Measurements from ENCODE around the gene WDFY3.
"Not testable (repeated sequence)": the region's sequence is repeated elsewhere in the genome, so short reads cannot be mapped to it uniquely, and the experiment has no call there.

Gene WDFY3

GRCh38 chr4:84847978-84848377 lies 118.5 kb downstream of the WDFY3 start:
- TF ChIP-seq CTCF (IDR thresholded peaks at IDR 0.05; ENCODE audit: low read depth, low read length), result no peak
- no peak overlapping the region for H3K4me3 ChIP-seq (ENCODE audit: low read depth, low read length)

- no peak overlapping the region for H3K4me3 ChIP-seq (ENCODE audit: low read depth, low read length)
- TF ChIP-seq CTCF (IDR thresholded peaks at IDR 0.05; ENCODE audit: low read depth, low read length), result no peak
These were observed 119.5 kb downstream of the WDFY3 start for GRCh38 chr4:84846985-84847384.

- no peak for TF ChIP-seq CTCF (IDR thresholded peaks at IDR 0.05; ENCODE audit: low read depth, low read length)
- no peak overlapping the region for H3K4me3 ChIP-seq (ENCODE audit: low read depth, low read length)
These were observed 125.1 kb downstream of the WDFY3 start for GRCh38 chr4:84841435-84841834.

- no peak for TF ChIP-seq CTCF (IDR thresholded peaks at IDR 0.05; ENCODE audit: low read depth, low read length)
- no peak overlapping the region for H3K4me3 ChIP-seq (ENCODE audit: low read depth, low read length)
These were observed 128.7 kb downstream of the WDFY3 start for GRCh38 chr4:84837751-84838150.

GRCh38 chr4:84829633-84830032 lies 136.9 kb downstream of the WDFY3 start:
- H3K4me3 ChIP-seq (ENCODE audit: low read depth, low read length), result not testable (repeated sequence)

GRCh38 chr4:84826681-84827080 lies 139.8 kb downstream of the WDFY3 start:
- no peak overlapping the region for H3K4me3 ChIP-seq (ENCODE audit: low read depth, low read length)
- TF ChIP-seq CTCF (IDR thresholded peaks at IDR 0.05; ENCODE audit: low read depth, low read length), result no peak

- H3K4me3 ChIP-seq (ENCODE audit: low read depth, low read length), result no peak overlapping the region
- TF ChIP-seq CTCF (IDR thresholded peaks at IDR 0.05; ENCODE audit: low read depth, low read length), result no peak
These were observed 140.7 kb downstream of the WDFY3 start for GRCh38 chr4:84825701-84826341.

GRCh38 chr4:84821064-84821463 lies 145.4 kb downstream of the WDFY3 start:
- H3K4me3 ChIP-seq (ENCODE audit: low read depth, low read length), result no peak overlapping the region
- no peak for TF ChIP-seq CTCF (IDR thresholded peaks at IDR 0.05; ENCODE audit: low read depth, low read length)
